GM12892 (cell line): Measurements from ENCODE around the gene ZNF620. TPM values are rescaled to one million over a fixed set of nuclear protein-coding genes. Genes with fewer than 3 reads are reported as not detected.
"Not testable (repeated sequence)": the region's sequence is repeated elsewhere in the genome, so short reads cannot be mapped to it uniquely, and the experiment has no call there.

Experiments used
- DNase-seq: peaks from one replicate; pipeline ENCODE4 v3.0.0; 2011; ENCODE audit not compliant: insufficient read length
- FAIRE-seq: peaks from 2 replicates; lab custom pipeline; 2011; peaks lifted over from hg19 to GRCh38; lab: Jason Lieb, UNC
- POLR2A ChIP-seq: IDR thresholded peaks from 2 replicates; pipeline ENCODE4 v1.6.1; 2011; ENCODE audit warnings: low read depth, low read length, control low read depth
- POLR2AphosphoS5 ChIP-seq: IDR thresholded peaks from 2 replicates; pipeline ENCODE4 v1.6.1; 2011; ENCODE audit warnings: low read depth, low read length, control low read depth
- TAF1 ChIP-seq: IDR thresholded peaks from 2 replicates; pipeline ENCODE4 v1.6.1; 2011; ENCODE audit warnings: low read depth, mild to moderate bottlenecking, control low read depth, low read length, borderline replicate concordance
- polyA plus RNA-seq: library from polyadenylated mRNA; unstranded; fragments of >200 nt; gene quantifications from one replicate; pipeline ENCODE4 v1.2.1, GENCODE V29; 2012; ENCODE audit warnings: missing spikeins, inconsistent platforms; ENCODE audit not compliant: missing spikeins

The ZNF620 gene
- polyA plus RNA-seq = 3.2 TPM

- DNase-seq (peak; percentile 27), FAIRE-seq (peak; percentile 92)
Observed at GRCh38 chr3:40505599-40506462, at the start of gene ZNF620. TSS of gene ZNF620 (plus strand) at chr3:40506039. CDS start at chr3:40506353, 314 bp downstream.

GRCh38 chr3:40456279-40456939 is 49.4 kb upstream of the ZNF620 start:
- FAIRE-seq = no peak

More at GRCh38 chr3:40505599-40506462, at the start of gene ZNF620:
- TF ChIP-seq POLR2AphosphoS5 = no peak
- no peak for TF ChIP-seq POLR2A

GRCh38 chr3:40456940-40457823 is 48.7 kb upstream of the ZNF620 start, which contains the start of gene RPL14:
TSS of gene RPL14 (plus strand) at chr3:40457339. CDS start at chr3:40457472, 133 bp downstream.
- TF ChIP-seq POLR2AphosphoS5 (peak; percentile 97), POLR2A (peak; percentile 98), TAF1 (peak; percentile 91)
- DNase-seq (peak; percentile 78), FAIRE-seq (peak; percentile 99)

More at GRCh38 chr3:40456279-40456939, 49.4 kb upstream of the ZNF620 start:
- DNase-seq = no peak
- TF ChIP-seq POLR2A (no peak), TAF1 (no peak), POLR2AphosphoS5 (no peak)

- TF ChIP-seq POLR2A = no peak
- no peak for TF ChIP-seq TAF1
- TF ChIP-seq POLR2AphosphoS5 = no peak
- DNase-seq (no peak), FAIRE-seq (no peak)
Observed at GRCh38 chr3:40458473-40458872, 47.4 kb upstream of the ZNF620 start.

- DNase-seq, FAIRE-seq: not testable (repeated sequence)
Observed at GRCh38 chr3:40460481-40460880, 45.4 kb upstream of the ZNF620 start.

- TF ChIP-seq POLR2AphosphoS5 (no peak), POLR2A (no peak), TAF1 (no peak)
- DNase-seq = no peak
- FAIRE-seq = no peak
Observed at GRCh38 chr3:40461161-40461560, 44.7 kb upstream of the ZNF620 start.

GRCh38 chr3:40462838-40463237 is 43.0 kb upstream of the ZNF620 start:
- not testable (repeated sequence) for FAIRE-seq, DNase-seq

- DNase-seq = no peak
- TF ChIP-seq POLR2AphosphoS5 = peak; percentile 53; the same call in 1 of the 2 replicates
- peak; percentile 41; the same call in 1 of the 2 replicates for TF ChIP-seq POLR2A
- TF ChIP-seq TAF1 = no peak
- FAIRE-seq = no peak
Observed at GRCh38 chr3:40463579-40463978, 42.3 kb upstream of the ZNF620 start.

- TF ChIP-seq POLR2A (no peak; the same call in 1 of the 2 replicates), POLR2AphosphoS5 (no peak; the same call in 1 of the 2 replicates), TAF1 (no peak)
- DNase-seq = no peak
- FAIRE-seq = no peak
Observed at GRCh38 chr3:40464339-40465110, 41.3 kb upstream of the ZNF620 start.

- FAIRE-seq (no peak), DNase-seq (no peak)
- TF ChIP-seq POLR2AphosphoS5 = no peak
- no peak for TF ChIP-seq POLR2A
- no peak for TF ChIP-seq TAF1
Observed at GRCh38 chr3:40465111-40465407, 40.8 kb upstream of the ZNF620 start.

GRCh38 chr3:40465456-40465855 is 40.4 kb upstream of the ZNF620 start:
- no peak; the same call in 1 of the 2 replicates for TF ChIP-seq POLR2A
- TF ChIP-seq POLR2AphosphoS5 = no peak
- TF ChIP-seq TAF1 = no peak
- DNase-seq (no peak), FAIRE-seq (no peak)
